ENCODE results near the gene ARRDC5.
"Not testable (repeated sequence)": the region's sequence is repeated elsewhere in the genome, so short reads cannot be mapped to it uniquely, and the experiment has no call there.

Gene ARRDC5

GRCh38 chr19:4867534-4868285, 35.0 kb downstream of the ARRDC5 start, which contains the start of gene PLIN3:
PLIN3 (minus strand) TSS chr19:4867667; CDS start chr19:4861394, 6,273 bp downstream.
- DNase-seq = peak; percentile 67 to 92 (median 87)

GRCh38 chr19:4866595-4867424, 35.9 kb downstream of the ARRDC5 start:
- peak; percentile 14 to 58 (median 31) for DNase-seq

GRCh38 chr19:4861147-4861546, 41.5 kb downstream of the ARRDC5 start:
- no peak for DNase-seq

GRCh38 chr19:4859697-4860096, 43.0 kb downstream of the ARRDC5 start:
- DNase-seq = no peak

- not testable (repeated sequence) for DNase-seq
Measured at GRCh38 chr19:4856468-4856867, 46.2 kb downstream of the ARRDC5 start.

GRCh38 chr19:4853506-4853905, 49.2 kb downstream of the ARRDC5 start:
- DNase-seq = not testable (repeated sequence)

GRCh38 chr19:4852484-4852883, 50.2 kb downstream of the ARRDC5 start:
- no peak for DNase-seq

- DNase-seq = peak; percentile 40 to 69 (median 57)
Measured at GRCh38 chr19:4851551-4852290, 51.0 kb downstream of the ARRDC5 start.

GRCh38 chr19:4849019-4849418, 53.7 kb downstream of the ARRDC5 start:
- no peak for DNase-seq

- no peak for DNase-seq
Measured at GRCh38 chr19:4847190-4847973, 55.3 kb downstream of the ARRDC5 start.

GRCh38 chr19:4845975-4846374, 56.7 kb downstream of the ARRDC5 start:
- not testable (repeated sequence) for DNase-seq

GRCh38 chr19:4844348-4845179, 58.1 kb downstream of the ARRDC5 start:
- DNase-seq = no peak

GRCh38 chr19:4843647-4843965, 59.1 kb downstream of the ARRDC5 start:
- no peak for DNase-seq
